Muscle layer of duodenum (tissue), 2 donors: Measurements from ENCODE around the gene CHST6.

Experiments
- H3K27ac ChIP-seq: one replicate; pipeline ENCODE4 v1.7.0; 2013; ENCODE audit warnings: mild to moderate bottlenecking, low read length
- H3K27me3 ChIP-seq: one replicate; pipeline ENCODE4 v1.7.0; 2013; ENCODE audit warnings: low read depth, mild to moderate bottlenecking, control low read depth, low read length
- H3K36me3 ChIP-seq, 2 donors: one replicate each; pipeline ENCODE4 v1.7.0; 2013; ENCODE audit warnings: low read length in 2 of 2, control low read depth in 1 of 2, mild to moderate bottlenecking in 1 of 2; ENCODE audit not compliant: insufficient read depth in 2 of 2, control insufficient read depth in 1 of 2
- H3K4me1 ChIP-seq, 2 donors: one replicate each; pipeline ENCODE4 v1.7.0; 2013; ENCODE audit warnings: low read length in 2 of 2, mild to moderate bottlenecking in 2 of 2, control low read depth in 1 of 2, moderate library complexity in 1 of 2; ENCODE audit not compliant: insufficient read depth in 2 of 2, control insufficient read depth in 1 of 2
- H3K4me3 ChIP-seq, 2 donors: one replicate each; pipeline ENCODE4 v1.7.0; 2013; ENCODE audit warnings: low read length in 2 of 2, low read depth in 1 of 2, mild to moderate bottlenecking in 1 of 2
- H3K9me3 ChIP-seq, 2 donors: one replicate each; pipeline ENCODE4 v1.7.0; 2013; ENCODE audit warnings: low read length in 2 of 2, control low read depth in 1 of 2, mild to moderate bottlenecking in 1 of 2; ENCODE audit not compliant: control insufficient read depth in 1 of 2
- donor health status: healthy.

CHST6 gene

GRCh38 chr16:75483222-75483621 is 12.0 kb downstream of the CHST6 start:
- Histone ChIP-seq H3K27ac (no peak overlapping the region), H3K4me1 (no peaks in the 10 kb centered on the region), H3K27me3 (no peaks in the 10 kb centered on the region), H3K4me3 (no peak overlapping the region), H3K36me3 (no peaks in the 10 kb centered on the region), H3K9me3 (no peaks in the 10 kb centered on the region)

- Histone ChIP-seq H3K4me3 (no peak overlapping the region), H3K4me1 (no peaks in the 10 kb centered on the region), H3K36me3 (no peaks in the 10 kb centered on the region), H3K27me3 (no peaks in the 10 kb centered on the region), H3K27ac (no peak overlapping the region), H3K9me3 (no peaks in the 10 kb centered on the region)
Observed at GRCh38 chr16:75482434-75483205, 12.6 kb downstream of the CHST6 start.

- Histone ChIP-seq H3K4me1 (no peaks in the 10 kb centered on the region), H3K27me3 (no peaks in the 10 kb centered on the region)
Observed at GRCh38 chr16:75481475-75481874, 13.8 kb downstream of the CHST6 start.

GRCh38 chr16:75479421-75479990 is 15.7 kb downstream of the CHST6 start:
- H3K4me3 ChIP-seq, result no peak overlapping the region
- H3K27ac ChIP-seq, result no peak overlapping the region
- H3K9me3 ChIP-seq, result no peaks in the 10 kb centered on the region
- H3K27me3 ChIP-seq, result no peaks in the 10 kb centered on the region
- H3K4me1 ChIP-seq, result no peaks in the 10 kb centered on the region
- no peaks in the 10 kb centered on the region for H3K36me3 ChIP-seq

More at GRCh38 chr16:75481475-75481874, 13.8 kb downstream of the CHST6 start:
- H3K4me3 ChIP-seq, result no peak overlapping the region
- H3K27ac ChIP-seq, result no peak overlapping the region
- H3K36me3 ChIP-seq, result no peaks in the 10 kb centered on the region
- H3K9me3 ChIP-seq, result no peaks in the 10 kb centered on the region

GRCh38 chr16:75478480-75479345 is 16.5 kb downstream of the CHST6 start:
- Histone ChIP-seq H3K27me3 (no peaks in the 10 kb centered on the region), H3K9me3 (no peaks in the 10 kb centered on the region), H3K36me3 (no peaks in the 10 kb centered on the region), H3K4me1 (no peaks in the 10 kb centered on the region), H3K27ac (no peak overlapping the region), H3K4me3 (no peak overlapping the region)

- no peak overlapping the region for H3K27ac ChIP-seq
- H3K4me1 ChIP-seq, result no peaks in the 10 kb centered on the region
- H3K36me3 ChIP-seq, result no peaks in the 10 kb centered on the region
- H3K9me3 ChIP-seq, result no peaks in the 10 kb centered on the region
- H3K4me3 ChIP-seq, result no peak overlapping the region
- no peaks in the 10 kb centered on the region for H3K27me3 ChIP-seq
Observed at GRCh38 chr16:75477680-75478473, 17.4 kb downstream of the CHST6 start.

- no peak overlapping the region for H3K4me3 ChIP-seq
- no peaks in the 10 kb centered on the region for H3K36me3 ChIP-seq
- H3K4me1 ChIP-seq, result no peaks in the 10 kb centered on the region
- H3K9me3 ChIP-seq, result no peaks in the 10 kb centered on the region
- H3K27ac ChIP-seq, result no peak overlapping the region
- no peaks in the 10 kb centered on the region for H3K27me3 ChIP-seq
Observed at GRCh38 chr16:75476817-75477216, 18.4 kb downstream of the CHST6 start.

GRCh38 chr16:75475420-75475847 is 19.8 kb downstream of the CHST6 start:
- Histone ChIP-seq H3K4me1 (no peaks in the 10 kb centered on the region), H3K4me3 (no peak overlapping the region), H3K36me3 (no peaks in the 10 kb centered on the region), H3K9me3 (no peaks in the 10 kb centered on the region), H3K27ac (no peak overlapping the region), H3K27me3 (no peaks in the 10 kb centered on the region)

- Histone ChIP-seq H3K4me3 (no peak overlapping the region), H3K36me3 (no peaks in the 10 kb centered on the region), H3K4me1 (no peaks in the 10 kb centered on the region), H3K27me3 (no peaks in the 10 kb centered on the region), H3K9me3 (no peaks in the 10 kb centered on the region), H3K27ac (no peak overlapping the region)
Observed at GRCh38 chr16:75472908-75473877, 22.0 kb downstream of the CHST6 start.
